T-helper 2 cell (primary cell): ENCODE results near the gene SAFB.
A peak's percentile ranks its signal among the peaks of the same experiment; 100 is the strongest.
"Not testable (repeated sequence)": the region's sequence is repeated elsewhere in the genome, so short reads cannot be mapped to it uniquely, and the experiment has no call there.

Experiments used
- DNase-seq, 5 experiments: peaks; one replicate each; pipeline versions ENCODE4 v3.0.0 to v3.0.0-alpha.2; 2012 to 2022

SAFB gene

GRCh38 chr19:5687360-5688198 is 64.7 kb downstream of the SAFB start:
- DNase-seq: no peak

- DNase-seq: not testable (repeated sequence)
These were observed 65.5 kb downstream of the SAFB start for GRCh38 chr19:5688262-5688881.

GRCh38 chr19:5690125-5690954 is 67.5 kb downstream of the SAFB start, which contains the start of gene RPL36:
TSS of gene RPL36 (plus strand) at chr19:5690295. CDS start at chr19:5690508, 213 bp downstream.
- DNase-seq: peak; percentile 96 to 98 (median 96)

GRCh38 chr19:5690955-5691821 is 68.3 kb downstream of the SAFB start:
- DNase-seq: peak in 4 of 5 experiments; percentile 15 to 52 (median 40)

GRCh38 chr19:5691822-5692722 is 69.2 kb downstream of the SAFB start:
- DNase-seq: no peak

- DNase-seq: no peak
These were observed 69.9 kb downstream of the SAFB start for GRCh38 chr19:5692723-5693194.

- no peak for DNase-seq
These were observed 70.6 kb downstream of the SAFB start for GRCh38 chr19:5693195-5694166.

- no peak for DNase-seq
These were observed 71.5 kb downstream of the SAFB start for GRCh38 chr19:5694167-5694955.

GRCh38 chr19:5694956-5695648 is 72.2 kb downstream of the SAFB start:
- no peak for DNase-seq

GRCh38 chr19:5695649-5696195 is 72.8 kb downstream of the SAFB start:
- no peak for DNase-seq

GRCh38 chr19:5696196-5697021 is 73.5 kb downstream of the SAFB start:
- DNase-seq: no peak

GRCh38 chr19:5697022-5697889 is 74.4 kb downstream of the SAFB start:
- DNase-seq: no peak

GRCh38 chr19:5697890-5698634 is 75.2 kb downstream of the SAFB start:
- DNase-seq: no peak

GRCh38 chr19:5698635-5699422 is 75.9 kb downstream of the SAFB start:
- no peak for DNase-seq
